IMR-90 (cell line): ENCODE measurements around the gene DOCK9. TPM values are rescaled to one million over a fixed set of nuclear protein-coding genes. Genes with fewer than 3 reads are reported as not detected.

ENCODE experiments used
- ATAC-seq: fragments of 200-7000 bp; cut with Tn5 transposase; 2 replicates; pipeline ENCODE4 v1.9.1; 2020; ENCODE audit warnings: low read depth, mild to moderate bottlenecking, moderate library complexity
- BruUV-seq: library from RNA; stranded (reverse); fragments of 400-500 nt; replicated peaks from 2 replicates; lab custom pipeline; 2021; lab: Mats Ljungman, UMichigan
- CTCF ChIA-PET: fragments of 300-600 bp; formaldehyde crosslinking; extraction: SDS; loops from one replicate; lab custom pipeline; 2021; ENCODE audit warnings: antibody characterized with exemption; lab: Yijun Ruan, JAX
- POLR2A ChIA-PET: fragments of 300-600 bp; sonication (Branson Sonifier 250); formaldehyde crosslinking; loops from one replicate; lab custom pipeline; 2022; ENCODE audit warnings: antibody characterized with exemption; ENCODE audit not compliant: unreplicated experiment; lab: Charles Lee
- DNase-seq: peaks from one replicate; pipeline ENCODE4 v3.0.0; 2013
- H2AFZ ChIP-seq: replicated peaks from 2 replicates; pipeline ENCODE3; 2013; ENCODE audit warnings: low read length, mild to moderate bottlenecking; ENCODE audit not compliant: poor library complexity
- H2AK5ac ChIP-seq: 2 replicates; pipeline ENCODE4 v1.6.1; 2013; ENCODE audit warnings: low read depth, low read length, inconsistent platforms
- H2AK9ac ChIP-seq: replicated peaks from 2 replicates; pipeline ENCODE3; 2013; ENCODE audit warnings: mild to moderate bottlenecking, low read depth, low read length, moderate library complexity; ENCODE audit not compliant: poor library complexity
- H2BK120ac ChIP-seq: 2 replicates; pipeline ENCODE4 v1.6.1; 2013; ENCODE audit warnings: low read depth, low read length, inconsistent platforms
- H2BK15ac ChIP-seq: 3 replicates; pipeline ENCODE4 v1.6.1; 2013; ENCODE audit warnings: low read depth, low read length, inconsistent platforms
- H2BK20ac ChIP-seq: 2 replicates; pipeline ENCODE4 v1.6.1; 2013; ENCODE audit warnings: low read depth, mild to moderate bottlenecking, inconsistent platforms, low read length, moderate library complexity
- H2BK5ac ChIP-seq: 2 replicates; pipeline ENCODE4 v1.6.1; 2013; ENCODE audit warnings: mild to moderate bottlenecking, low read depth, low read length, inconsistent platforms; ENCODE audit not compliant: poor library complexity, severe bottlenecking
- H3K14ac ChIP-seq: replicated peaks from 2 replicates; pipeline ENCODE4 v1.6.1; 2013; ENCODE audit warnings: low read depth, low read length, inconsistent platforms
- H3K18ac ChIP-seq: 2 replicates; pipeline ENCODE4 v1.6.1; 2013; ENCODE audit warnings: low read depth, low read length, control low read depth
- H3K23ac ChIP-seq: 2 replicates; pipeline ENCODE4 v1.6.1; 2013; ENCODE audit warnings: low read depth, low read length, inconsistent platforms
- H3K27ac ChIP-seq: 2 replicates; pipeline ENCODE4 v1.5.1; 2013; ENCODE audit warnings: mild to moderate bottlenecking, control low read depth, low read length; ENCODE audit not compliant: insufficient read depth
- H3K27me3 ChIP-seq: 2 replicates; pipeline ENCODE4 v1.6.1; 2013; ENCODE audit warnings: low read length; ENCODE audit not compliant: control insufficient read depth, insufficient read depth
- H3K36me3 ChIP-seq: 2 replicates; pipeline ENCODE4 v1.6.1; 2013; ENCODE audit warnings: low read length, mixed read lengths; ENCODE audit not compliant: control insufficient read depth, insufficient read depth
- H3K4ac ChIP-seq: 2 replicates; pipeline ENCODE4 v1.6.1; 2013; ENCODE audit warnings: low read depth, low read length, inconsistent platforms
- H3K4me1 ChIP-seq: 2 replicates; pipeline ENCODE4 v1.6.1; 2013; ENCODE audit warnings: low read length, mixed read lengths; ENCODE audit not compliant: control insufficient read depth, insufficient read depth
- H3K4me2 ChIP-seq: 2 replicates; pipeline ENCODE4 v1.6.1; 2013; ENCODE audit warnings: low read depth, mild to moderate bottlenecking, control low read depth, low read length, moderate library complexity
- H3K4me3 ChIP-seq: 2 replicates; pipeline ENCODE4 v1.5.1; 2013; ENCODE audit warnings: low read depth, mild to moderate bottlenecking, control low read depth, low read length, moderate library complexity; ENCODE audit not compliant: insufficient read depth
- H3K56ac ChIP-seq: 2 replicates; pipeline ENCODE4 v1.6.1; 2013; ENCODE audit warnings: low read length, inconsistent platforms; ENCODE audit not compliant: insufficient read depth; ENCODE audit errors: extremely low read depth
- H3K79me1 ChIP-seq, 2 experiments: 2 replicates each; pipeline ENCODE4 v1.6.1; 2013; ENCODE audit warnings: low read length in 2 of 2, inconsistent platforms in 1 of 2, low read depth in 1 of 2
- H3K9ac ChIP-seq: 2 replicates; pipeline ENCODE4 v1.6.1; 2013; ENCODE audit warnings: low read depth, low read length, control low read depth
- H3K9me1 ChIP-seq: 2 replicates; pipeline ENCODE4 v1.6.1; 2013; ENCODE audit warnings: low read length, inconsistent platforms; ENCODE audit not compliant: insufficient read depth
- H3K9me3 ChIP-seq: 2 replicates; pipeline ENCODE4 v1.6.1; 2013; ENCODE audit warnings: low read length; ENCODE audit not compliant: control insufficient read depth, insufficient read depth
- H4K20me1 ChIP-seq: 2 replicates; pipeline ENCODE4 v1.6.1; 2013; ENCODE audit warnings: low read length, inconsistent platforms; ENCODE audit not compliant: insufficient read depth
- H4K5ac ChIP-seq: 2 replicates; pipeline ENCODE4 v1.6.1; 2013; ENCODE audit warnings: mild to moderate bottlenecking, low read depth, low read length, control low read depth
- H4K8ac ChIP-seq, 2 experiments: 2 replicates each; pipeline ENCODE4 v1.6.1; 2013; ENCODE audit warnings: low read depth in 2 of 2, low read length in 2 of 2, control low read depth in 1 of 2, inconsistent platforms in 1 of 2
- H4K91ac ChIP-seq: 2 replicates; pipeline ENCODE4 v1.6.1; 2013; ENCODE audit warnings: low read depth, low read length, inconsistent platforms; ENCODE audit not compliant: insufficient read depth
- BHLHE40 ChIP-seq: fragments of 150-350 bp; IDR thresholded peaks from 2 replicates; pipeline ENCODE4 v1.6.1; 2016; ENCODE audit warnings: mild to moderate bottlenecking, low read depth, low read length
- CEBPB ChIP-seq: IDR thresholded peaks from 2 replicates; pipeline ENCODE4 v1.6.1; 2012; ENCODE audit warnings: low read depth, low read length, improper control_type of control experiment
- CHD1 ChIP-seq: IDR thresholded peaks from 2 replicates; pipeline ENCODE4 v1.6.1; 2012; ENCODE audit warnings: low read depth, low read length, improper control_type of control experiment
- FOS ChIP-seq: fragments of 150-350 bp; IDR thresholded peaks from 2 replicates; pipeline ENCODE4 v1.6.1; 2016; ENCODE audit warnings: low read depth, low read length
- MAFK ChIP-seq: IDR thresholded peaks from 2 replicates; pipeline ENCODE4 v1.6.1; 2012; ENCODE audit warnings: low read depth, low read length, improper control_type of control experiment
- MAZ ChIP-seq: IDR thresholded peaks from 2 replicates; pipeline ENCODE4 v1.6.1; 2012; ENCODE audit warnings: low read depth, mild to moderate bottlenecking, low read length, improper control_type of control experiment, moderate library complexity, borderline replicate concordance
- MXI1 ChIP-seq: IDR thresholded peaks from 2 replicates; pipeline ENCODE4 v1.6.1; 2012; ENCODE audit warnings: low read depth, mild to moderate bottlenecking, low read length, moderate library complexity, borderline replicate concordance
- NFE2L2 ChIP-seq: fragments of 150-350 bp; IDR thresholded peaks from 2 replicates; pipeline ENCODE4 v1.6.1; 2016; ENCODE audit warnings: low read depth, mild to moderate bottlenecking, low read length
- POLR2A ChIP-seq: IDR thresholded peaks from 2 replicates; pipeline ENCODE4 v1.6.1; 2012; ENCODE audit warnings: mild to moderate bottlenecking, low read depth, low read length
- RAD21 ChIP-seq: IDR thresholded peaks from 2 replicates; pipeline ENCODE4 v1.6.1; 2012; ENCODE audit warnings: low read length, improper control_type of control experiment
- RCOR1 ChIP-seq: IDR thresholded peaks from 2 replicates; pipeline ENCODE4 v1.6.1; 2012; ENCODE audit warnings: mild to moderate bottlenecking, low read length, improper control_type of control experiment; ENCODE audit not compliant: insufficient replicate concordance
- RFX5 ChIP-seq: IDR thresholded peaks from 2 replicates; pipeline ENCODE4 v1.8.0; 2012; ENCODE audit warnings: low read depth, mild to moderate bottlenecking, low read length, moderate library complexity
- SMC3 ChIP-seq: fragments of 150-350 bp; IDR thresholded peaks from 2 replicates; pipeline ENCODE4 v1.6.1; 2016; ENCODE audit warnings: low read depth, mild to moderate bottlenecking, antibody characterized with exemption, low read length, moderate library complexity
- WGBS, 2 experiments: methylation state at CpG; one replicate each; pipeline versions ENCODE4 v1.1.5 to v1.1.7; 2013; ENCODE audit warnings: missing lambda C conversion rate in 2 of 2; ENCODE audit not compliant: insufficient read length in 1 of 2; ENCODE audit errors: extremely low coverage in 2 of 2; 5-methylcytosine and 5-hydroxymethylcytosine counted together
- dilution Hi-C: fragments of 300-500 bp; cut with HindIII; formaldehyde crosslinking; loops from one replicate; pipeline ENCODE4 v1.14.3; 2018; ENCODE audit warnings: low sequenced_read_pairs; ENCODE audit not compliant: unreplicated experiment
- in situ Hi-C: fragments of 300-500 bp; cut with MboI; formaldehyde crosslinking; loops from 3 replicates; pipeline ENCODE4 v1.14.3; 2019; ENCODE audit warnings: low sequenced_read_pairs, inconsistent platforms, mixed read lengths
- intact Hi-C: fragments of 100-400 bp; cut with micrococcal nuclease; formaldehyde crosslinking; loops from 2 replicates; pipeline ENCODE4 v1.10.0; 2022
- polyA plus RNA-seq, 3 experiments: library from polyadenylated mRNA; depleted of rRNA; stranded (reverse); fragments of >200 nt; gene quantifications; 2 replicates each; pipeline ENCODE4 v1.2.3, GENCODE V29; 2012; ENCODE audit warnings: low replicate concordance in 1 of 3
- total RNA-seq: library from RNA; depleted of rRNA; stranded (reverse); fragments of >200 nt; gene quantifications from 2 replicates; pipeline ENCODE4 v1.2.3, GENCODE V29; 2012
- TF ChIP-seq, protein P1 (sequence below): conservative IDR thresholded peaks from 2 replicates; pipeline ENCODE4 v1.5.1; 2012; ENCODE audit warnings: mild to moderate bottlenecking, low read depth, low read length, improper control_type of control experiment
- TF ChIP-seq, protein P2 (sequence below): fragments of 150-350 bp; IDR thresholded peaks from 2 replicates; pipeline ENCODE4 v1.6.1; 2017; ENCODE audit warnings: mild to moderate bottlenecking, antibody characterized with exemption, low read length, low read depth
- TF ChIP-seq, protein P3 (sequence below): fragments of 150-350 bp; IDR thresholded peaks from 2 replicates; pipeline ENCODE4 v1.6.1; 2016; ENCODE audit warnings: low read depth, mild to moderate bottlenecking, low read length, moderate library complexity, borderline replicate concordance

The DOCK9 gene
- total and polyA plus RNA-seq, 2 of the 4 experiments (the other 2 are of a cell fraction), result 4.8 to 7.2 TPM

DNA sequence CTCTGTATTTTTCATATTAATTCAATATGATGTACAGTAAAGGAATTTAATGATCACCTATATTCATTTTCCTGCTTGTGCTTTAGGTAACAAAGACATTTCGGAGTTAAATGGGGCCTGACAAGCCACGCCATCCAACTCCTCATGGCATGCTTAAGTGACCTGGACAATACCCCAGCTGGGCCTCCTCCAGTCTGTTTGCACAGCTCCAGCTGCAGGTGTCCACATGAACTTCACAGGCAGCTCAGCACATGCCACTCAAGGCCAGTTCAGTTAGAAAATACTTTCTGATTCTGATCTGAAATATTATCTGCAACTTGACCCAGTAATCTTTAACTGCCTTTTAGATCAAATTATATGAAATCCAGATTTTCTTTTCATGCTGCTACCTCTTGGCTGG is 135.8 kb downstream of the DOCK9 start:
- in situ Hi-C loops, result loop anchor here (25.0 kb wide), 2 partner anchors 705 to 980 kb away; partner anchors contain the start of gene FARP1

More for the DNA sequence above, 135.8 kb downstream of the DOCK9 start:
- Histone ChIP-seq H4K91ac (no peak overlapping the region), H2BK20ac (no peak overlapping the region), H3K23ac (no peak overlapping the region), H2AFZ (no peak overlapping the region), H2AK9ac (no peak overlapping the region), H3K9me3 (no peaks in the 10 kb centered on the region), H3K27ac (no peak overlapping the region), H3K4me3 (no peak overlapping the region), H3K4me1 (peaks cover 4% of the 10 kb centered on the region; the same call in 1 of the 2 replicates), H3K18ac (no peak overlapping the region), H3K9me1 (peaks cover 4% of the 10 kb centered on the region), H3K36me3 (no peaks in the 10 kb centered on the region), H2BK120ac (no peak overlapping the region), H4K8ac (no peak overlapping the region), H2BK15ac (no peak overlapping the region), H2BK5ac (no peak overlapping the region), H3K27me3 (no peaks in the 10 kb centered on the region), H3K4ac (no peak overlapping the region), H3K9ac (no peak overlapping the region), H3K79me1 (peaks cover 0 to 3% of the 10 kb centered on the region in 2 experiments; a peak in 1 of 4 replicates), H3K14ac (no peak overlapping the region), H4K5ac (no peak overlapping the region), H2AK5ac (no peak overlapping the region), H4K20me1 (no peaks in the 10 kb centered on the region), H3K56ac (no peak overlapping the region), H3K4me2 (no peak overlapping the region)
- DNase-seq (no peak), ATAC-seq (no peak)
- CTCF ChIA-PET, result interaction anchor here (1.2 to 1.4 kb wide), 2 partner anchors 51 to 187 kb away, joined by 3 to 4 read pairs; no protein-coding TSS in a partner anchor
- TF ChIP-seq MAZ, result no peak
- TF ChIP-seq POLR2A, result no peak
- TF ChIP-seq CHD1, result no peak
- TF ChIP-seq RCOR1, result no peak
- TF ChIP-seq, protein P1, sequence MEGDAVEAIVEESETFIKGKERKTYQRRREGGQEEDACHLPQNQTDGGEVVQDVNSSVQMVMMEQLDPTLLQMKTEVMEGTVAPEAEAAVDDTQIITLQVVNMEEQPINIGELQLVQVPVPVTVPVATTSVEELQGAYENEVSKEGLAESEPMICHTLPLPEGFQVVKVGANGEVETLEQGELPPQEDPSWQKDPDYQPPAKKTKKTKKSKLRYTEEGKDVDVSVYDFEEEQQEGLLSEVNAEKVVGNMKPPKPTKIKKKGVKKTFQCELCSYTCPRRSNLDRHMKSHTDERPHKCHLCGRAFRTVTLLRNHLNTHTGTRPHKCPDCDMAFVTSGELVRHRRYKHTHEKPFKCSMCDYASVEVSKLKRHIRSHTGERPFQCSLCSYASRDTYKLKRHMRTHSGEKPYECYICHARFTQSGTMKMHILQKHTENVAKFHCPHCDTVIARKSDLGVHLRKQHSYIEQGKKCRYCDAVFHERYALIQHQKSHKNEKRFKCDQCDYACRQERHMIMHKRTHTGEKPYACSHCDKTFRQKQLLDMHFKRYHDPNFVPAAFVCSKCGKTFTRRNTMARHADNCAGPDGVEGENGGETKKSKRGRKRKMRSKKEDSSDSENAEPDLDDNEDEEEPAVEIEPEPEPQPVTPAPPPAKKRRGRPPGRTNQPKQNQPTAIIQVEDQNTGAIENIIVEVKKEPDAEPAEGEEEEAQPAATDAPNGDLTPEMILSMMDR, result no peak
- no peak for TF ChIP-seq NFE2L2
- no peak for TF ChIP-seq MXI1
- no peak for TF ChIP-seq MAFK
- no peak for TF ChIP-seq RFX5
- no peak for TF ChIP-seq CEBPB
- TF ChIP-seq, protein P2, sequence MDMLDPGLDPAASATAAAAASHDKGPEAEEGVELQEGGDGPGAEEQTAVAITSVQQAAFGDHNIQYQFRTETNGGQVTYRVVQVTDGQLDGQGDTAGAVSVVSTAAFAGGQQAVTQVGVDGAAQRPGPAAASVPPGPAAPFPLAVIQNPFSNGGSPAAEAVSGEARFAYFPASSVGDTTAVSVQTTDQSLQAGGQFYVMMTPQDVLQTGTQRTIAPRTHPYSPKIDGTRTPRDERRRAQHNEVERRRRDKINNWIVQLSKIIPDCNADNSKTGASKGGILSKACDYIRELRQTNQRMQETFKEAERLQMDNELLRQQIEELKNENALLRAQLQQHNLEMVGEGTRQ, result no peak
- no peak for TF ChIP-seq RAD21
- TF ChIP-seq FOS, result no peak
- TF ChIP-seq, protein P3, sequence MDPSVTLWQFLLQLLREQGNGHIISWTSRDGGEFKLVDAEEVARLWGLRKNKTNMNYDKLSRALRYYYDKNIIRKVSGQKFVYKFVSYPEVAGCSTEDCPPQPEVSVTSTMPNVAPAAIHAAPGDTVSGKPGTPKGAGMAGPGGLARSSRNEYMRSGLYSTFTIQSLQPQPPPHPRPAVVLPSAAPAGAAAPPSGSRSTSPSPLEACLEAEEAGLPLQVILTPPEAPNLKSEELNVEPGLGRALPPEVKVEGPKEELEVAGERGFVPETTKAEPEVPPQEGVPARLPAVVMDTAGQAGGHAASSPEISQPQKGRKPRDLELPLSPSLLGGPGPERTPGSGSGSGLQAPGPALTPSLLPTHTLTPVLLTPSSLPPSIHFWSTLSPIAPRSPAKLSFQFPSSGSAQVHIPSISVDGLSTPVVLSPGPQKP, result no peak
- no peak for TF ChIP-seq BHLHE40
- no peak for TF ChIP-seq SMC3
- BruUV-seq, result no TSS peak
- intact Hi-C loops (loop anchor here (5.0 to 10.0 kb wide), 3 partner anchors 265 to 987 kb away; partner anchors contain the start of gene STK24), dilution Hi-C loops (no loop called here)
- POLR2A ChIA-PET, result no interaction called here
- no CpG with 5 or more reads among the region's 2 CpGs for WGBS, 2 experiments
